HepG2 (cell line): ENCODE measurements around the gene MAT2A. TPM values are rescaled to one million over a fixed set of nuclear protein-coding genes. Genes with fewer than 3 reads are reported as not detected.

ENCODE experiments used
- AGO1 ChIP-seq: fragments of 200-400 bp; formaldehyde crosslinking; IDR thresholded peaks from 2 replicates; pipeline ENCODE4 v1.6.1; 2017; ENCODE audit warnings: mild to moderate bottlenecking, low read depth, low read length, moderate library complexity; ENCODE audit not compliant: poor library complexity, severe bottlenecking
- BATF2 ChIP-seq: sonication (generic); formaldehyde crosslinking; IDR thresholded peaks from 2 replicates; pipeline ENCODE4 v1.8.0; 2022; ENCODE audit warnings: mild to moderate bottlenecking, missing genetic modification reagents, moderate library complexity
- BCL6 ChIP-seq: IDR thresholded peaks from 2 replicates; pipeline ENCODE4 v1.6.1; 2016; ENCODE audit warnings: missing genetic modification reagents, missing compliant biosample characterization
- CENPX ChIP-seq: sonication (generic); formaldehyde crosslinking; IDR thresholded peaks from 2 replicates; pipeline ENCODE4 v1.9.0; 2021; ENCODE audit warnings: mild to moderate bottlenecking, missing genetic modification reagents, moderate library complexity
- EP300 ChIP-seq, 3 experiments: sonication (generic) in 1 of 3; formaldehyde crosslinking in 1 of 3; IDR thresholded peaks; 2 replicates each; pipeline versions ENCODE4 v1.5.1 to v1.6.1; 2011 to 2020; ENCODE audit warnings: low read depth in 2 of 3, low read length in 2 of 3, borderline replicate concordance in 1 of 3, improper control_type of control experiment in 1 of 3, mild to moderate bottlenecking in 1 of 3, missing genetic modification reagents in 1 of 3, moderate library complexity in 1 of 3
- HOXA7 ChIP-seq: sonication (generic); formaldehyde crosslinking; IDR thresholded peaks from 2 replicates; pipeline ENCODE4 v1.8.1; 2022; ENCODE audit warnings: mild to moderate bottlenecking, missing genetic modification reagents, moderate library complexity
- HOXD1 ChIP-seq: sonication (generic); formaldehyde crosslinking; IDR thresholded peaks from 2 replicates; pipeline ENCODE4 v1.5.0; 2020; ENCODE audit warnings: missing genetic modification reagents
- LRRFIP1 ChIP-seq: sonication (generic); formaldehyde crosslinking; conservative IDR thresholded peaks from 2 replicates; pipeline ENCODE4 v1.4.0; 2020; ENCODE audit warnings: missing genetic modification reagents
- NCOR1 ChIP-seq: fragments of 200-600 bp; sonication (generic); IDR thresholded peaks from 2 replicates; pipeline ENCODE4 v1.7.0; 2017; ENCODE audit warnings: antibody characterized with exemption, low read length, borderline replicate concordance
- NFE2L2 ChIP-seq: fragments of 150-350 bp; IDR thresholded peaks from 2 replicates; pipeline ENCODE4 v1.6.1; 2014; ENCODE audit warnings: low read length
- NFIC ChIP-seq: IDR thresholded peaks from 2 replicates; pipeline ENCODE4 v1.6.1; 2012; ENCODE audit warnings: mild to moderate bottlenecking, low read length, inconsistent platforms
- NONO ChIP-seq, 2 experiments: fragments of 450-650 bp in 1 of 2; sonication (generic) in 1 of 2; formaldehyde crosslinking in 1 of 2; IDR thresholded peaks in 1 of 2; conservative IDR thresholded peaks in 1 of 2; 2 replicates each; pipeline versions ENCODE4 v1.6.1 to v1.8.0; 2017 to 2022; ENCODE audit warnings: mild to moderate bottlenecking in 1 of 2, missing genetic modification reagents in 1 of 2, moderate library complexity in 1 of 2
- PHF20 ChIP-seq: sonication (generic); formaldehyde crosslinking; IDR thresholded peaks from 2 replicates; pipeline ENCODE4 v1.5.0; 2020; ENCODE audit warnings: mild to moderate bottlenecking, missing genetic modification reagents
- RBAK ChIP-seq: sonication (generic); formaldehyde crosslinking; IDR thresholded peaks from 2 replicates; pipeline ENCODE4 v1.5.1; 2020; ENCODE audit warnings: mild to moderate bottlenecking, missing genetic modification reagents
- SATB2 ChIP-seq: sonication (generic); formaldehyde crosslinking; IDR thresholded peaks from 2 replicates; pipeline ENCODE4 v1.5.0; 2020; ENCODE audit warnings: missing genetic modification reagents
- TBX2 ChIP-seq: sonication (generic); formaldehyde crosslinking; IDR thresholded peaks from 2 replicates; pipeline ENCODE4 v1.5.0; 2020; ENCODE audit warnings: missing genetic modification reagents, mild to moderate bottlenecking, borderline replicate concordance
- ZFP36 ChIP-seq: fragments of 150-350 bp; IDR thresholded peaks from 2 replicates; pipeline ENCODE4 v1.6.1; 2018; ENCODE audit warnings: borderline replicate concordance, low read length, low read depth; ENCODE audit not compliant: partially characterized antibody
- ZMAT5 ChIP-seq: sonication (generic); formaldehyde crosslinking; IDR thresholded peaks from 2 replicates; pipeline ENCODE4 v1.5.0; 2020; ENCODE audit warnings: mild to moderate bottlenecking, low read depth, missing genetic modification reagents, borderline replicate concordance
- ZMYM3 ChIP-seq: sonication (generic); formaldehyde crosslinking; IDR thresholded peaks from 2 replicates; pipeline ENCODE4 v1.5.1; 2020; ENCODE audit warnings: mild to moderate bottlenecking, missing genetic modification reagents
- ZNF562 ChIP-seq: sonication (generic); formaldehyde crosslinking; IDR thresholded peaks from 2 replicates; pipeline ENCODE4 v1.8.0; 2022; ENCODE audit warnings: missing genetic modification reagents, borderline replicate concordance
- polyA plus RNA-seq, 8 experiments: library from polyadenylated mRNA; depleted of rRNA in 3 of 8; stranded (reverse) in 7 of 8; unstranded in 1 of 8; fragments of >200 nt; fragmentation: Illumina TruSeq in 4 of 8; extraction: Trizol in 4 of 8; gene quantifications; 2 replicates each; pipeline versions ENCODE4 v1.2.1 to v1.2.3, GENCODE V29; 2011 to 2016; ENCODE audit warnings: low read depth in 4 of 8, missing spikeins in 1 of 8, mixed read lengths in 1 of 8; ENCODE audit not compliant: insufficient read depth in 1 of 8
- total RNA-seq, 5 experiments: library from RNA; depleted of rRNA; stranded (reverse); fragments of >200 nt; fragmentation: Illumina TruSeq; extraction: Trizol; gene quantifications; 2 replicates each; pipeline ENCODE4 v1.2.3, GENCODE V29; 2016; ENCODE audit warnings: low read depth in 1 of 5
- TF ChIP-seq, protein P1 (sequence below): sonication (generic); formaldehyde crosslinking; IDR thresholded peaks from 2 replicates; pipeline ENCODE4 v1.5.0; 2020; ENCODE audit warnings: missing genetic modification reagents
- TF ChIP-seq, protein P2 (sequence below): IDR thresholded peaks from 2 replicates; pipeline ENCODE4 v1.6.1; 2016; ENCODE audit warnings: missing genetic modification reagents, missing compliant biosample characterization
- TF ChIP-seq, protein P3 (sequence below): IDR thresholded peaks from 2 replicates; pipeline ENCODE4 v1.6.1; 2016; ENCODE audit warnings: low read depth, borderline replicate concordance

The MAT2A gene
- total and polyA plus RNA-seq, 2 of the 13 experiments (the other 11 are each of a cell fraction or from before 2014, with no cell fraction given) = 155 to 331 TPM

- TF ChIP-seq ZNF562 (CRISPR knock-in tag) (no peak), BCL6 (peak; percentile 74), LRRFIP1 (CRISPR knock-in tag) (no peak), TBX2 (CRISPR knock-in tag) (peak; percentile 94), NFIC (0 out of 2 replicates have a peak, but pooled peaks have one; percentile 68), RBAK (CRISPR knock-in tag) (no peak), CENPX (no peak), HOXA7 (CRISPR knock-in tag) (no peak), ZMAT5 (CRISPR knock-in tag) (no peak), NONO (IDR thresholded peaks at IDR 0.05) (no peak), NONO (CRISPR knock-in tag; conservative IDR thresholded peaks at IDR 0.05) (peak; percentile 10; the same call in 1 of the 2 replicates), ZFP36 (peak; percentile 3), SATB2 (CRISPR knock-in tag) (no peak), ZMYM3 (CRISPR knock-in tag) (peak; percentile 96), NFE2L2 (no peak), AGO1 (no peak), PHF20 (peak; percentile 66), EP300 (IDR thresholded peaks at IDR 0.05; ENCODE audit: low read depth in 2 of 2, low read length in 2 of 2) (peak in 1 of 2 experiments; percentile 82; a peak in 2 of 4 replicates), EP300 (CRISPR knock-in tag; IDR thresholded peaks at IDR 0.05; ENCODE audit: borderline replicate concordance) (peak; percentile 74), BATF2 (CRISPR knock-in tag) (no peak), HOXD1 (CRISPR knock-in tag) (peak; percentile 91), NCOR1 (no peak)
- TF ChIP-seq, protein P1, sequence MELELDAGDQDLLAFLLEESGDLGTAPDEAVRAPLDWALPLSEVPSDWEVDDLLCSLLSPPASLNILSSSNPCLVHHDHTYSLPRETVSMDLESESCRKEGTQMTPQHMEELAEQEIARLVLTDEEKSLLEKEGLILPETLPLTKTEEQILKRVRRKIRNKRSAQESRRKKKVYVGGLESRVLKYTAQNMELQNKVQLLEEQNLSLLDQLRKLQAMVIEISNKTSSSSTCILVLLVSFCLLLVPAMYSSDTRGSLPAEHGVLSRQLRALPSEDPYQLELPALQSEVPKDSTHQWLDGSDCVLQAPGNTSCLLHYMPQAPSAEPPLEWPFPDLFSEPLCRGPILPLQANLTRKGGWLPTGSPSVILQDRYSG (CRISPR knock-in tag) = no peak
- TF ChIP-seq, protein P2, sequence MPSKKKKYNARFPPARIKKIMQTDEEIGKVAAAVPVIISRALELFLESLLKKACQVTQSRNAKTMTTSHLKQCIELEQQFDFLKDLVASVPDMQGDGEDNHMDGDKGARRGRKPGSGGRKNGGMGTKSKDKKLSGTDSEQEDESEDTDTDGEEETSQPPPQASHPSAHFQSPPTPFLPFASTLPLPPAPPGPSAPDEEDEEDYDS (CRISPR knock-in tag) = peak; percentile 64
- TF ChIP-seq, protein P3, sequence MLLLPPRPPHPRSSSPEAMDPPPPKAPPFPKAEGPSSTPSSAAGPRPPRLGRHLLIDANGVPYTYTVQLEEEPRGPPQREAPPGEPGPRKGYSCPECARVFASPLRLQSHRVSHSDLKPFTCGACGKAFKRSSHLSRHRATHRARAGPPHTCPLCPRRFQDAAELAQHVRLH = peak; percentile 80; the same call in 1 of the 2 replicates
These were observed 46.2 kb downstream of the MAT2A start (continued) for GRCh38 chr2:85584857-85585780.
